Measurements from ENCODE around the gene ALPI.

- no peak for TF ChIP-seq SIN3A (IDR thresholded peaks at IDR 0.05; ENCODE audit: low read depth)
- no peak for TF ChIP-seq CTCF (IDR thresholded peaks at IDR 0.05 in 2 of 3, conservative IDR thresholded peaks at IDR 0.05 in 1 of 3; ENCODE audit: borderline replicate concordance in 1 of 3, insufficient read depth in 1 of 3, low read depth in 2 of 3, low read length in 2 of 3)
- no peak for TF ChIP-seq SP1 (IDR thresholded peaks at IDR 0.05; ENCODE audit: low read depth)
Measured at GRCh38 chr2:232457121-232458011, 1.4 kb downstream of the ALPI start.

All from HCT116 (cell line).